Heart left ventricle (tissue), 16 donors: ENCODE results near the gene CLEC16A. TPM values are rescaled to one million over a fixed set of nuclear protein-coding genes. Genes with fewer than 3 reads are reported as not detected.

Source experiments
- ATAC-seq, 4 donors: fragments of 200-7000 bp; cut with Tn5 transposase; one replicate each; pipeline ENCODE4 v1.9.1; 2020 to 2022; ENCODE audit warnings: moderate library complexity in 4 of 4, mild to moderate bottlenecking in 3 of 4, moderate number of reproducible peaks in 1 of 4
- DNase-seq, 5 donors: peaks; one replicate each; pipeline ENCODE4 v3.0.0-alpha.2; 2020
- H3K27ac ChIP-seq, 12 donors: fragments of 200-600 bp; sonication (generic) in 4 of 12; one replicate each; pipeline versions ENCODE4 v1.5.0 to v1.8.0; 2016 to 2022; ENCODE audit warnings: mild to moderate bottlenecking in 2 of 12
- H3K27me3 ChIP-seq, 9 donors: fragments of 200-600 bp; sonication (generic) in 2 of 9; one replicate each; pipeline versions ENCODE4 v1.5.1 to v1.8.0; 2016 to 2022; ENCODE audit warnings: mild to moderate bottlenecking in 3 of 9
- H3K36me3 ChIP-seq, 9 donors: fragments of 200-600 bp; sonication (generic) in 2 of 9; one replicate each; pipeline versions ENCODE4 v1.5.0 to v1.8.0; 2018 to 2022; ENCODE audit warnings: mild to moderate bottlenecking in 2 of 9
- H3K4me1 ChIP-seq, 12 donors: fragments of 200-600 bp; sonication (generic) in 4 of 12; one replicate each; pipeline versions ENCODE4 v1.5.0 to v1.8.0; 2016 to 2022; ENCODE audit warnings: mild to moderate bottlenecking in 3 of 12
- H3K4me3 ChIP-seq, 12 donors: fragments of 200-600 bp; sonication (generic) in 4 of 12; one replicate each; pipeline versions ENCODE4 v1.5.0 to v1.8.0; 2017 to 2022; ENCODE audit warnings: mild to moderate bottlenecking in 9 of 12, moderate library complexity in 4 of 12
- H3K9me3 ChIP-seq, 12 donors: fragments of 200-600 bp; sonication (generic) in 4 of 12; one replicate each; pipeline versions ENCODE4 v1.5.0 to v1.8.0; 2016 to 2022; ENCODE audit warnings: mild to moderate bottlenecking in 1 of 12
- POLR2A ChIP-seq, 2 donors: fragments of 450-650 bp; IDR thresholded peaks; one replicate each; pipeline ENCODE4 v1.6.1; 2017; ENCODE audit warnings: antibody characterized with exemption in 2 of 2, mild to moderate bottlenecking in 2 of 2, moderate library complexity in 2 of 2
- WGBS, 4 donors: extraction: QIAGEN DNeasy Blood & Tissue Kit in 2 of 4; methylation state at CpG; one replicate each; pipeline versions ENCODE4 v1.1.5 to v1.1.7; 2013 to 2018; 5-methylcytosine and 5-hydroxymethylcytosine counted together
- intact Hi-C, 10 donors: fragments of 100-400 bp; cut with DNase I; formaldehyde crosslinking; loops; one replicate each; pipeline versions ENCODE4 v1.11.1 to v1.14.2; 2022
- polyA plus RNA-seq, 2 donors: library from polyadenylated mRNA; stranded (reverse); fragments of 200-250 nt; gene quantifications; one replicate each; pipeline ENCODE4 v1.2.3, GENCODE V29; 2013
- total RNA-seq, 9 donors: library from RNA; depleted of rRNA in 2 of 9; stranded (reverse); fragments of >200 nt in 2 of 9; fragmentation: NEBNext Ultra II Directional in 3 of 9; extraction: Animal tissue kit (Norgen Biotek cat#: 25700) in 3 of 9; gene quantifications; one replicate each; pipeline versions ENCODE4 v1.1.0 to v1.2.4, GENCODE V29; 2016 to 2023
- TF ChIP-seq, protein P1 (sequence below), 12 donors: fragments of 200-600 bp; sonication (generic) in 4 of 12; IDR thresholded peaks; one replicate each; pipeline versions ENCODE4 v1.5.0 to v1.8.0; 2018 to 2022; ENCODE audit warnings: antibody characterized with exemption in 12 of 12, mild to moderate bottlenecking in 5 of 12
- donor health status: ischemic (EF 13 %, LVEDD 7.1; RV severe dilation, severe dysfunction).
- donor health status: healthy with polysubstance abuse.
- donor health status: DM: no; HTN: yes; CAD: no.
- donor health status: DM: no; HTN: no; CAD: no.
- donor health status: ischemic (EF 25% LVEDD 6.9; RV normal size, moderate dysfunction).
- donor health status: ischemic (EF 25% LVEDD 5.7; RV mildly dilated, moderate dysfunction).
- donor health status: healthy.
- donor health status: DM: yes; HTN: yes; CAD: no.
- donor health status: ischemic (EF 35%, LVEDD 5.7; RV mildly dilated, moderate dysfunction).
- donor health status: nonischemic (EF 11% LVEDD 7.7; RV severe dilation, severe dysfunction).
- donor health status: DM: yes; HTN: yes; CAD: no.
- donor health status: PGD.
- donor health status: ischemic (EF 29% LVEDD 5.4; RV normal size, mild dysfunction).
- donor health status: nonischemic (EF 23%, LVEDD 6.1; RV moderate dilation, normal function).

The CLEC16A gene
- total and polyA plus RNA-seq, 11 donors = 13.8 to 41.1 (median 23.7) TPM

DNA sequence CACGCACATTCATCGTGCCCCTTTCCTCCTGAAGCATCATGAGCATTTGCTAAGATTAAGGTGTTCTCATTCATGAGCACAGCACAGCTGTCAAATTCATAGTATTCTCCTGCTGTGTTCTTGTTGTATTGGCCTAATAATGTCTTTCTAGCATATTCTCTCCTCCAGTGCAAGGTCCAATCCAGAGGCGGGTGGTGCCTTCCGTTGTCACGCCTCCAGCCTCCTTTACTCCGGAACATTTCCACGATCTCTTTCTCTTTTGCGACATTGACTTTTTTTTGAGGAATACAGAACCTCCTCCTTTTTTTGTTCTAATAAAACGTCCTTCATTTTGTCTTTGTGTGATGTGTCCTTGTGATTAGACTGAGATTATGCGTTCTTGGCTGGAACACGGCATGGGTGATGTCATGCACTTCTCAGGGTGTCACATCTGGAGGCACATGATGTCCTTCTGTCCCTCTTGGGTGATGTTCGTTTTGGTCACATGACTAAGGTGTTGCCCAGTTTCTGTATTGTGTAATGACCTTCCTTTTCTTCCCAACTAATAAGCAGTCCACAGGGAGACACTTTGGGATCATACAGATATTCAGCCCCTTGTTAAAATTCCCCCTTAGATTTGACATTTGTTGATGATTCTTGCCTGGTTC lies 66.3 kb downstream of the CLEC16A start:
- H3K9me3 ChIP-seq = no peaks in the 10 kb centered on the region
- no peak overlapping the region for H3K4me3 ChIP-seq
- no peaks in the 10 kb centered on the region for H3K27me3 ChIP-seq
- TF ChIP-seq, protein P1, sequence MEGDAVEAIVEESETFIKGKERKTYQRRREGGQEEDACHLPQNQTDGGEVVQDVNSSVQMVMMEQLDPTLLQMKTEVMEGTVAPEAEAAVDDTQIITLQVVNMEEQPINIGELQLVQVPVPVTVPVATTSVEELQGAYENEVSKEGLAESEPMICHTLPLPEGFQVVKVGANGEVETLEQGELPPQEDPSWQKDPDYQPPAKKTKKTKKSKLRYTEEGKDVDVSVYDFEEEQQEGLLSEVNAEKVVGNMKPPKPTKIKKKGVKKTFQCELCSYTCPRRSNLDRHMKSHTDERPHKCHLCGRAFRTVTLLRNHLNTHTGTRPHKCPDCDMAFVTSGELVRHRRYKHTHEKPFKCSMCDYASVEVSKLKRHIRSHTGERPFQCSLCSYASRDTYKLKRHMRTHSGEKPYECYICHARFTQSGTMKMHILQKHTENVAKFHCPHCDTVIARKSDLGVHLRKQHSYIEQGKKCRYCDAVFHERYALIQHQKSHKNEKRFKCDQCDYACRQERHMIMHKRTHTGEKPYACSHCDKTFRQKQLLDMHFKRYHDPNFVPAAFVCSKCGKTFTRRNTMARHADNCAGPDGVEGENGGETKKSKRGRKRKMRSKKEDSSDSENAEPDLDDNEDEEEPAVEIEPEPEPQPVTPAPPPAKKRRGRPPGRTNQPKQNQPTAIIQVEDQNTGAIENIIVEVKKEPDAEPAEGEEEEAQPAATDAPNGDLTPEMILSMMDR (IDR thresholded peaks at IDR 0.05) = no peak
- TF ChIP-seq POLR2A (IDR thresholded peaks at IDR 0.05) = no peak
- peaks cover 0 to 9% (median 6%) of the 10 kb centered on the region in 12 donors for H3K4me1 ChIP-seq
- peaks cover 0 to 40% (median 0%) of the 10 kb centered on the region in 9 donors for H3K36me3 ChIP-seq
- peak; percentile 73 to 94 (median 88) for ATAC-seq
- 63 to 74% (median 67%) methylated on average over 12 of the region's 12 CpGs for WGBS, 4 donors
- peak overlapping the region in 5 of 12 donors; percentile 13 to 67 (median 42) for H3K27ac ChIP-seq
- intact Hi-C loops = no loop called here
- DNase-seq = peak in 1 of 5 donors; percentile 66

GRCh38 chr16:11011326-11011725 lies 67.0 kb downstream of the CLEC16A start:
- H3K27ac ChIP-seq = peak overlapping the region in 4 of 12 donors; percentile 13 to 67 (median 35)
- DNase-seq (no peak), ATAC-seq (peak in 1 of 4 donors; percentile 32)
- peaks cover 0 to 34% (median 0%) of the 10 kb centered on the region in 9 donors for H3K36me3 ChIP-seq
- no peak overlapping the region for H3K4me3 ChIP-seq
- H3K27me3 ChIP-seq = no peaks in the 10 kb centered on the region
- no peaks in the 10 kb centered on the region for H3K9me3 ChIP-seq
- 92 to 100% (median 99%) methylated on average over 1 of the region's 1 CpG for WGBS, 4 donors
- intact Hi-C loops = no loop called here
- TF ChIP-seq, protein P1 (IDR thresholded peaks at IDR 0.05) = no peak
- TF ChIP-seq POLR2A (IDR thresholded peaks at IDR 0.05) = no peak
- H3K4me1 ChIP-seq = peaks cover 0 to 11% (median 6%) of the 10 kb centered on the region in 12 donors

GRCh38 chr16:11012841-11013240 lies 68.5 kb downstream of the CLEC16A start:
- TF ChIP-seq, protein P1 (IDR thresholded peaks at IDR 0.05) = no peak
- TF ChIP-seq POLR2A (IDR thresholded peaks at IDR 0.05) = no peak
- DNase-seq (no peak), ATAC-seq (no peak)
- no peak overlapping the region for H3K27ac ChIP-seq
- no peaks in the 10 kb centered on the region for H3K27me3 ChIP-seq
- H3K9me3 ChIP-seq = no peaks in the 10 kb centered on the region
- H3K4me3 ChIP-seq = no peak overlapping the region
- H3K4me1 ChIP-seq = peaks cover 0 to 21% (median 10%) of the 10 kb centered on the region in 12 donors
- intact Hi-C loops = no loop called here
- peaks cover 0 to 33% (median 0%) of the 10 kb centered on the region in 9 donors for H3K36me3 ChIP-seq
- 93 to 97% (median 95%) methylated on average over 8 of the region's 8 CpGs for WGBS, 4 donors

DNA sequence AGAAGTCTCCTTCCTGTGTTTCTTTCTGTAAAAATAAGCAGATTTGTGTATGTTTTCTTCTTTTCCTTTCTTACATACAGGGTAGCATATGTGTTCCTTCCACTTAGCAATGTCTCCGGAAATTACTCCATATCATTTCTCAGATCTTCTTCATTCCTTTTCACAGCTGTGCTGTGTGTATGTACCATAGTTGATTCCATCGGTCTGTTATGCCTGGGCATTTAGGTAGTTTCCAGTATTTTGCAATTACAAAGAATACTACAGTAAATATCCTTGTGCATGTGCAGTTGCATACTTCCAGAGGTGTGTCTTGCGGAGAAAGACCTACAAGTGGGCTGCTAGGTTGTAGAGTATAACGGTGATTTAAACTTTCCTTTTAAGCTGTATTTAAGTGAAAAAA lies 69.8 kb downstream of the CLEC16A start:
- ATAC-seq (no peak), DNase-seq (no peak)
- 89 to 94% (median 93%) methylated on average over 4 of the region's 4 CpGs for WGBS, 4 donors
- intact Hi-C loops = no loop called here
- Histone ChIP-seq H3K4me3 (no peak overlapping the region), H3K9me3 (no peaks in the 10 kb centered on the region), H3K27ac (no peak overlapping the region), H3K4me1 (peaks cover 0 to 21% (median 10%) of the 10 kb centered on the region in 12 donors), H3K36me3 (peaks cover 0 to 27% (median 0%) of the 10 kb centered on the region in 9 donors), H3K27me3 (no peaks in the 10 kb centered on the region)
- TF ChIP-seq, protein P1 (IDR thresholded peaks at IDR 0.05) = no peak
- TF ChIP-seq POLR2A (IDR thresholded peaks at IDR 0.05) = no peak
